Activated CD4-positive, alpha-beta T cell treated with anti-CD3 and anti-CD28 coated beads, Interleukin-10, Interleukin-2, amounts not matched to agents 100 ng/mL and 50 ng/mL, durations not matched to agents 16 hours and 8 hours (primary cell): ENCODE measurements around the gene PHYHIPL.

Source experiments
- DNase-seq: peaks from one replicate; pipeline ENCODE4 v3.0.0-alpha.2; 2020

Gene PHYHIPL

DNA sequence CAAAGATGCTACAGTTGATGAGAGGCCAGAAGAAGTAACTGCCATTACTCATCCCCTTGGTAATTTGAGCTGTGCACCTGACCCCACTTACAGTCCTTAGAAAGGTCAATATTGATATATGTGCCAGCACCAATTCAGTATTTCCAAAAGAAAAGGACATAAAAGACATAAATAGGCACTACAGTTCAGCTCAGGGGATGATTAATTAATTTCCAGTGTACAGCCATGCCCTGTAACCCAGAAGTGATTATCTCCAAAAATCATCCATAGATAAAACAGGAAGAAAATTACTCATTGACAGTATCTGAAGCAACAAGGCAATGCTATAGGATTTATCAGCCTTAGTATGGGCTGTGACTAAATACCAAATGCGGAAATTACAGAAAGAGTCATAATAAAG is 82.4 kb downstream of the PHYHIPL start:
- DNase-seq = no peak

DNA sequence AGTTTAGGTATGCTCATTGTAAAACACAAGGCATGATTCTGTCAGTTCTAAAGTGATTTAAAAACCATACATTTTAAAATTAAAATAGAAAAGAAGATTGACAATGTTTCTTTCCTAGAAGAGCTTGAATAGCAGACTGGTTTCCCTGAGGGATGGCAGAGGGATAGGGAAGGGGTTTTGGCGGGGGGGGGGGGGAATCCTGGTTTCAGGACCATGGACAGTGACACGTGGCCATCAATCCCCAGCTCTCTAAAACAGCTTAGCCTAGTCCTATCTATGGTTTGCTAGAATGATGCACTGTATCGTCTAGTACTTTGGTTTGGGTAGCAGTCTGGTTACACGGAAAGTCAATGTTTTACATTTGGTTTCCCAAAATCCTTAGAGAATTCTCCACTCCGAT is 88.7 kb downstream of the PHYHIPL start:
- DNase-seq = no peak

DNA sequence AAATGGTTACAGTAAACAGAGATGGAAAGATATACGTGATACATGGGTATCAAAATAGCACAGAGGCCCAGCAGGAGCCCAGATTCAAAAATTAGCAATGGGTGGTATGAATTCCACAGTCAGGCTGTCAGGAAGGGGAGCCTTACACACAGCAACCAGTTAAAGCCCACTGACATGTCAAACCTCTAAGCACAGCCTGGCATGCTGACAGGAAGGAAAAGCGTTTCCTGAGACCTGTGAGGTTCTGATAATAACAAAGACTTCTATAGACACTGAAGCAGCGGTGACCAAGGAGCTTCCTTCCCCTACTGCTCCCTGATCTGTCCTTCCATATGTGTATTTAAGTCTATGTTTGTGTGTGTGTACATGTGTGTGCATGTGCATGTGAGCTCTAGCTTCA is 89.9 kb downstream of the PHYHIPL start:
- no peak for DNase-seq

DNA sequence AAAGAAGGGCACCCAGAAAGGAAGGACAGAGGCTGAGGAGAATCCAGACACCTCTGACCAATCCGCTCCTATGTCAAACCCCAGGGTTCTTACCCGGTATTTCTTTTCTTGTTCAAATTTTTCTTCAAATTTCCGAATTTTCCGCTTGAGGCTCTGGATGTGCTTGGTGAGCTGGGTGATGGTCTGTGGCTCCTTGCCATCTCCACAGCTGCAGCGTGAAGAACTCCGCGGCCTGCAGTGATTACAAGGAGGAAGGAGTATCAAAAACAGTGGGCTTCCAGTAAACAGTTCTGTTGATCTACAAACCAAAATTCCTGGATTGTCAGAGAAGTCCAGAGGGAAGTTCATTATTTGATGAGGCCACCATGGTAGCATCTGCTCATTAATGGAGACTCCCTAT is 92.0 kb downstream of the PHYHIPL start:
- no peak for DNase-seq

DNA sequence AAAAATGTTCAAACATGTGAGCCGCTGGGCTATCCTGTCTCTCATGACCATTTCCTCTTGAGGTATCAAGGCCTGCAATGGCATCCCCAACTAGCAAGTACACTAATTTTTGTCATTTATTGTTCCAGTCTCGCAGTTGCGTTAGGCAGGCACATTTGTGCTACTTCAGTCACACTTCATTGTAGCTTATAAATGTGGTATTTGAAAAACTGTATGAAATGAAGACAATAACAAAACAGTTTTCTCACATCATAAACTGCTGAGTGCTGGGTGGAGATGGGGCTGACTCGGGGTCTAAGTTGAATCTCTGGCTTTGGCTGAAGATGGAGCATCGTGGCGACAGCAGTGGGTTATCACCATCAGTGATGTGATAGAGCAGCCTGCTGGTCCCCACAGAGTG is 93.2 kb downstream of the PHYHIPL start:
- no peak for DNase-seq

DNA sequence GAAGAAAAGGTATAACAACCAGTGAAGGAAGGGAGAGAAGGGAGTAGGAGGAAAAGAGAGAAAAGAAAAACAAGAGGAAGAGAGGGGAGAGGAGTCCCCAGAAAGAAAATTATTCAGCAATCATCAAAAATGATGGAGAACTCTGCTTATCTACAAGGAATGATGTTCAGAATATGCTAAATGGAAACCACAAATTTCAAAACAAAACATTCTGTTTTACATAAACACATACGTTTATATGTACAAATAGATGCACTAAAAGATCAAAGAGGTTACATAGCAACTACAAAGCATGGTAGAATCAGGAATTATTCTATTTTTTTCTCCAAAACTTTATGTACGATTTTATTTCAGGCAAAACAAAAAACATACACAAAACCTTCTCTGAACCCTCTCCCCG is 94.0 kb downstream of the PHYHIPL start:
- no peak for DNase-seq

DNA sequence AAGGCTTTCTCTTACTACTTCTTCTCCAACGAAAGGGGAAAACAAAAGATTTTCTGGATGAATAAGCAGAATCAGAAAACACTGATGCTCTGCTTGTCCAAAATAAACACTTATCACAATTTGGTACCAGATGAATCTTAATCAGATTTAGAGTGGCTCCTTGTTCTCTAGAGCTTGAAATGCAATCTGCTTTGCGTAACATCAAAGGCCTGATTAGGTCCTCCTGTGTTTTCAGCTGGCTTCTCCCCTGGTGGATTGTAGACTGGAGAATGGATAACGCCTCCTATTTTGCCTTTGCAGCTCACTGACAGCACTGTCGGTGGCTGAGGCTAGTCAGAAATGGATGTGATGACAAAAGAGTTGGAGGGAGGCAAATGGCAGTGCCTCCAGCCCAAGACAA is 94.7 kb downstream of the PHYHIPL start:
- DNase-seq = no peak

DNA sequence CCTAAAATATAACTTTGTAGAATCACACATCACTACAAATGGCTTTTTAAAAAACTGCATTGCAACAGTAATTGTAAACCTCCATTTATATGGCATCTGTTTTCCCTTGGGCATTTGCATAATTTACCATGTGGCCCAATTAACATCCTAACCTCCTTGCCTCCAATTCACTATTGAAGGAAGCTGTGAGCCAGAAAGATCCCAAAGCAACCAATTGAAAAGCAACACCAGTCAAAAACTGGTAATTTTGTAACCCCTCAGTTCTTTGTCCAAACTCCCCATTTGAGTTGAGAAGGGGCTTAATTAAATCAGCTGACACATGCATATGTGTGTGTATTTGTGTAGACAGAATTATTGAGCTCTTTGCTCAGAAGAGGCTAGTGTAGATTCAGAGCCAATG is 95.6 kb downstream of the PHYHIPL start:
- no peak for DNase-seq

DNA sequence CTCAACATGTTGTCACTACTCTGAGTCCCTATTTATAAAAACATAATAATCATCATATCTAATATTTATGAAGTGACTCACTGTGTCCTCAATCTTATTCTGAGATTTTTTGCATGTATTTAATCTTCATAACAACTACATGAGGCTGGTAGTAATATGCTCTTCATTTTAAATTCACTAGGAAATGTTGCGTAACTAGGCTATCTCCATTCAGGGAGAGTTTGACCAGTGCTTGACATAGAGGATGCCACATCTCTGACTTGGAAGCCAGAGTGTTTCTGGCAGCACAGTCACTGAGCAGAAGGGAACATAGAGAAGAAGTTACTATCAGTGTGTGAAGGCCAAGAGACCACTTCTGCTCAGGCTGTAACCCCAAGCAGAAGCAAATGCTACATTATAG is 97.0 kb downstream of the PHYHIPL start:
- DNase-seq = no peak

DNA sequence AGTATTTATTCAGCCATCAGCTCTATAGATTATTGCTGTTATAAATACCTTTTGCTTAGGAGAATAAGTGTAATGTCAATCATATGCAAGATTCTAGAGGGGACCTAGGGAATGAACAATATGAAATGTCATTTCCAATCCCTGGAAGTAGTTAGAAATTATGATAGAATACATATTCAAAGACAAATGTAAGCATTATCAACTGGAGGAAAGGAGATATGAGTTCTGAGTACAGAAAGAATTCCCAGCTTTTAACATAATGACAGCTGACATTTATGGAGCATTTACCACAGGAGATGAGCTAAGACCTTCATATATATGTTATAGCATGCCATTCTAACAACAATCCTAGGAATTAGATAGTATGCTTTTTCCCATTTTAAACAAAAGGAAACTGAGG is 99.7 kb downstream of the PHYHIPL start:
- DNase-seq = no peak

DNA sequence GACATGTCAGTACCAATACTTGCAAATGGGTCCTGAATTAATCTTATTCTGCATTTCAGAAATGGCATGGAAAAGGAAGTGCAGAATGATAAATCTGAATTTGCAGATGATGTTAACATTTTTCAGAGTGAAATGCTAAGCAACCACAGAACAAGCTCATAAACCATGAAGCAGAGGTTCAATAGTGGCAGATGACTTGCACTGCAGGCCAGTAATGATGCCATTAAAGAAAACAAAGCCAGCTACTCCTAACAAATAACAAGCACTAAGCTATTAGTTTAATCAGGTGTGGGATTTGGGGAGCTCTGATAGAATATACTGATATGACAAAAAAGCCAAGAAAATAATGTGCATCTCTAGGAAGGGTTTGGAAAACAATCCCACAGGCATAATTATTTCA is 100.5 kb downstream of the PHYHIPL start:
- DNase-seq = no peak

DNA sequence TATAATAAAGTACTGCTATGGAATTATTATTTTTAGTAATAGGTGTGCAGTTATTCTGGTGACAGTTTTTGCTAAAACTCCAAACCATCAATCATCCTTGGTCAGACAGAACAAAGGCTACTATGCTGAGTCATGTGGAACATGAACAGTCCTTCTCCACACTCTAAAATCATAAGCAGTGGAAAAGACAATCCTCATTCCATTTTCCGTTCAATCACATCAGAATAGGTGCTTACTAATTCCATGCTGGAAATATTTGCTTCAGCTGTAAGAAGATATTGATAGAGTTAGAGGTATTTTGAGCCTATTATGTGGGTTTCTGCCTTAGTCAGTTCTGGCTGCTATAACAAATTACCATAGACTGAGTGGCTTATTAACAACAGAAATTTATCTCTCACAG is 103.0 kb downstream of the PHYHIPL start:
- DNase-seq = no peak

DNA sequence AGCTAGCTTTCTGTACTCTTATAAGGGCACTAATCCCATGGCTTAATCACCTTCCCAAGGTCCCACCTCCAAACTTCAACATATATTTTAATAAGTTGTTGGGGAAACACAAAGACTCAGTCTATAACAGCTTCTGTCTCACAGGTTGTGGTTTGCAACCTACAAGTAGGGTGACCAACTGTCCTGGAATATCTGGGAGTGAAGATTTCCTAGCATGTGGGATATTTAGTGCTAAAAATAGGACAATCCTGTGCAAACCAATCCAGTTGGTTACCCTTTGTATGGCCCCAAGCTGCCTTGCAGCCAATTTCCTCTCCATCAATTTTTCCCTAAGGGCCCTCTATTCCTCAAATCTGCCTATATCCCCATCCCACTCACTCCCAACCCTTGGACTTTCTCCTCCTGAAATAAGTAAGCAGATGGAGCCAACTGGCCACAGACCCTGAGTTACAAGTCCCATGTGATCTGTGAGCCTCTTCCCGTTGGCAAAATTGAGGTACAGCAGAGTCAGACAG is 103.6 kb downstream of the PHYHIPL start:
- no peak for DNase-seq

DNA sequence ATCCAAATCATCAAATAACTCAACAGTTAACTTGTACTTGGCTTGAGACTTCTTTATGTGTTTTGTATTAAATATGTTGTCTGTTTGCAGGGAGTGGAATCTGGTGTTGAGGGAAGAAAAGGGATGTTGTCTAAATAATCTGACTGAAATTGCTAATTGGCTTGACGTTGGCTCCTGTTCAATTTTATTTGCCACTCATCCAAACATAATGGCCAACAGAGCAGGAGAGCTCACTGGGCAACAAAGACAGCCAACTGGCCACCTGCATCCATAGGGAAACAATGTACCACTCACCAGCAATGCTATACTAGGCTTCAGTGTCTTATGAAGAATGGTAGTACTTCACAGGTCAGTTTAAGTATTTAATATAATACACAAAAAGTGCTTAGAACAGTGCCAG is 105.4 kb downstream of the PHYHIPL start:
- no peak for DNase-seq

DNA sequence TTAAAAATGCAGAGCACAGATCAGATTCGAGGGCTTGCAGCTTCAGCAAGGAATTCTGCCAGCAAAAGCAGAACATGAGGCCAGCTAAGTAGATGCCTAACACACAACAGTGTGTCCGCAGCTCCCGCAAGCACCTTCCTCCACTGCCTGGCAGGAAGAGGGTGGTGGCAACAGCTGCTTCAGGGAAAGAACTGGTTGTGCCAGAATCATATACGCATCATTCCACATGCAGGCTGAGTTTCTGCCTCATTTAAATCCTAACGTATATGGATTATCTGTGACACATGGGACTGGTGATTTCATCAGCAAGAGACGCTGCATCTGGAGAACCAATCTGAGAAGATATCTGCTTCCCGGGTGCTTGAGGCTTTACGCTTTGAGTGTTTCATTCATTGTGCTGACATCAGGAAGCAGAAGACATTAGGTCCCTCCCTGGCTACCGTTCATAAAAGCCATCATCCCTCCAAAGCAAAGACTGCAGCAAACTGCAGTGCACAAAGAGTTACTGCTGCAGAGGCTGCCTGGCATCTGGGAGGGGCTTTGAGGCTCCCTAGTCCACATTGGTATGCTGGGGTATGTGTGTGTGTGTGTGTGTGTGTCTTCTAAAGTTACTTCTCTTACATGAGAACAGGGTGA is 107.1 kb downstream of the PHYHIPL start:
- DNase-seq = no peak

DNA sequence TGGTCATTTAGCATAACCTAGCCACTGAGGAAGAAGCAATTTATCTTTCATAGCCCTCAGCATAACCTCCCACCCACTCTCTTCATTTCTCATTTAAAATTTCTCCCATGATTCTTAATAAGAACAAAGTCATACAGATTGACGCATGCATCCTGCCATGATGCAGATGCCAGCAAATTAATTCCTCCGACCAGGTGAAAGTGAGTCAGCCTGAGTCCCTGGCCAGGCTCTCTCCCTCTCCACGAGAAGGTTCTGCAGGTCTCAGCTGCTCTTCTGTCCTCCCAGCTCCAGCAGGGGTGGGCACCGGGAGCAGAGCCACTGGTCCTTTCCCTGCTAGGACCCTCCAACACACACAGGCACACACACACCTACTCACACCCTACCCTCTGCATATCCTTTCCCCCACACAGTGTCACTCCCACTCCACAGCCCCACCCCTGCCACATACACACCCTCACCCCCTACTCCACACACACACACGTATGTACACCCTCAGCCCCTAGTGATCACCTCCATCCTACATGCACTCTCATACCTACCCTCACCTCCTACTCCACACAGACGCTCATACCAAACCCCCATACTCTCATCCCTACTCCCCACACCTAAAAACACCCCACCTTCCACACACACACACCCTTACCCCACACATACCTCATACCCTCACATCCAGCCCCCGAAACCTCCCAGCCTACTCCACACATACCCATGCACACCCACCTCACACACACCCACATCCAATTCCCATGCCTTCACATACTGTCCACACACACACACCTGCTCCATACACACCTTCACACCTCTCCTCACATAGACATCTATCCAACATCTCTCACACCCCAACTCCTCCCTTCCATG is 107.9 kb downstream of the PHYHIPL start:
- DNase-seq = no peak

DNA sequence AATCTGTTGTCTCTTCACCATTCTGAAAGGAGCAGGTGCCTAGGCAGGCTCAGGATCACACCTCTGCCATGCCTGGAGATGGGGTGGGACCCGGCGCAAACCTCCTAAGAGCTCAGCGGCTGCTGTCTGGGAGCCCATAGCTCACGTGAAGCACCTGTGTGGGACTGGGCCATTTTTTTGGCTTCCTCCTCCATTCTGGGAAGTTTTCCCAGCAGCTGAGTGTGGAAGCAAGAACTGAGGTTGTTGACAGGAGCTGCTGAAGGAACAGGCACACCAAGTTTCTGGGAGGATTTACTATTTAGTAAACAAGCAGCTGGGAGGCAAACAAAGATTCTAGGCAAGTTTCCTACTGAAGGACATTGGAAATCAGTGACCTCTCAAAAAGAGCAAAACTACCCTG is 108.6 kb downstream of the PHYHIPL start:
- DNase-seq = no peak

DNA sequence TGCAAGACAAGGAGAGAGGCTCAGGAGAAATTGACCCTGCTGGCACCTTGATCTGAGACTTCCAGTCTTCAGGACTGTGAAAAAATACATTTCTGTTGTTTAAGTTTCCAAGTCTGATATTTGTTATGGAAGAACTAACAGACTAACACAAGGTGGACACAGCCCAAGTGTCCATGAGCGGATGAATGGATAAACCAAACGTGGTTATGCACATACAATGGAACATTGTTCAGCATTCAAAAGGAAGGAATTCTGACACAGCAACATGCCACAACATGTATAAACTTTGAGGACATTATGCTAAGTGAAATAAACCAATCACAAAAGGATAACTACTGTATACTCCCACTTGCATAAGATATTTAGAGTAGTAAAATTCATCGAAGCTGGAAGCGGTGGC is 109.4 kb downstream of the PHYHIPL start:
- no peak for DNase-seq

DNA sequence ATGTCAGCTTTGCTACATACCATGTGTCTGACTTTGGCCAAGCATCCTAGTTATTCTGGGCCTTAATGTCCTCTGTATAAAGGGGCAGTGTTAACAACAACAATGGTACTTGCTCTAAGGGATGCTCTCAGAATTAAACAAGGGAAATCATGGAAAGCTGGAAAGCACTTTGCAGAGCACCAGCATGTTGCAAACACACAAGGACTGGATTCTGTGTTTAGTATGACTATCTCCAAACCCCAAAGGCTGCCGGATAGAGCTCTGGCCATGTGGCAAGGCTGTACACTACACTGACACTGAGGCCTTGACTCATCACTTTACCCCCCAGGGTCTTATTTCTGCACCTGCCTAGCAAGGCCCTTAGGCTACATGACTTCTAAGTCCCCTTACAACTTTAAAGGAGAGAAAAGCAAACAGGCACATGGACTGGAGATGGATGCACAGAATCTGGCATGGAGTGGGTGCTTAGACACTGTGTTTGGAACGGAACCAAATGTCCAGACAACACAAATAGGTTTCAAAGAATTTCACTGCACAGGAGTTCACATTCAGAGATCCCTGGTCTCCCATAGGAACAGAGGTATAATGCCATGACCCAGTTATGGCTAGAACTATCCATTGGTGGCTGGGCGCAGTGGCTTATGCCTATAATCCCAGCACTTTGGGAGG is 111.3 kb downstream of the PHYHIPL start:
- no peak for DNase-seq

DNA sequence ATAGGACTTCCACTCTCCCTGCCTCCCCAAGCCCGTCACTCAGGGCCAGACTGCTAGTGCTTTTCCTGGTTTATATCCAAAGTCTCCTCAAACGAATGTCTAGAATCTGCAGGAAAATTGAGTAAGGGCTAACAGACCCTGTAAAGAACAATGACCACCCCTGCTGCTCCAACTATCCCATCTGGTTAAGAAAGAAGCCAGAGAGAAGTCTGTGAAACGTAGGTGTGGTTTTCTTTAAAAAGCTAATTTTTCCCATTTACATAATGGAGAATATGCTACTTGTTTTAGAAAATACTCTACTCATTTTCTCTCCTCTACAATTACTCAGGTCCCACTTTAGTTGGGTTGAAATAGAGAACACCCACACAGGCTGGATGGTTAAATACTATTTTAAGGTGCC is 113.4 kb downstream of the PHYHIPL start:
- DNase-seq = no peak

DNA sequence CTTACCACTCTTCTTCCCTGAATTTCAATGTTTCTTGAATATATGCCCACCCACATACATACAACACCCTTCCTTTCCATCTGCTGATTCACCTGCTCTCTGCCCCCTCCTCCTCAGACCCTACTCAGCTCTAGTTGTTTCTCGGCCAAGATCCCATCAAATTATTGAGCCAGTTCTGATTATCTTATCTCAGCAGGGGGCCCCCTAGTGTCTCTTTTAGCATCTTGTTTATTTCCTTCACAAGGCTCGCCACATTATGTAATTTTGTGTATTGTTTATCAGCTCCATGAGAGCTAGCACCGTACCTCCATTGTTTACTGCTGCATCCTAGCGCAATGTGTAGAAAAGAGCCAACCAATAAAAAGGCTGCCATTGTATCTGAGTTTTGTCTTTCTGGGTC is 114.0 kb downstream of the PHYHIPL start:
- DNase-seq = no peak
